ENCODE results near the gene TMSB10.
"Not testable (repeated sequence)": the region's sequence is repeated elsewhere in the genome, so short reads cannot be mapped to it uniquely, and the experiment has no call there.

The TMSB10 gene

DNA sequence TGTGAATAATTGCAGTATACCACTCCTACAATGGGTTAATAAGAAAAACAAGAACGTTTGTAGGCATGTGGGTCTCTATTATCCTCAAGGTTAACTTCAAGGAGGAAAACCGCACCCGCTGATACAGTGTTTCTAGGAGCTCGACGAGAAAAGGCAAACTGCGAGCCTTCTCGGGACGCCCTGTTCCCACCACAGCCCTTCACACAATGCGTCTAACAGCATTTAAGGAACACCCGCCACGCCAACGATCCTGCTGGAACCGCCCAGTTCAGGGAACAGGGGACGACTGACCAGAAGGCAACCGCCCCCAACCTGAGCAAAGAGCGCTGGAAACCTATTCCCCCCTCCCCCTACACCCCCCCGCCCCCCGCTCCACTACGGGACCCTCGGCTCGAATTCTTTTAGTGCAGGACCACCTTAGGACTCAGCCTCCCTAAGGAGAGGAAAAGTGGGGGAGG is 710 bp upstream of the TMSB10 start:
- no peak for DNase-seq

DNA sequence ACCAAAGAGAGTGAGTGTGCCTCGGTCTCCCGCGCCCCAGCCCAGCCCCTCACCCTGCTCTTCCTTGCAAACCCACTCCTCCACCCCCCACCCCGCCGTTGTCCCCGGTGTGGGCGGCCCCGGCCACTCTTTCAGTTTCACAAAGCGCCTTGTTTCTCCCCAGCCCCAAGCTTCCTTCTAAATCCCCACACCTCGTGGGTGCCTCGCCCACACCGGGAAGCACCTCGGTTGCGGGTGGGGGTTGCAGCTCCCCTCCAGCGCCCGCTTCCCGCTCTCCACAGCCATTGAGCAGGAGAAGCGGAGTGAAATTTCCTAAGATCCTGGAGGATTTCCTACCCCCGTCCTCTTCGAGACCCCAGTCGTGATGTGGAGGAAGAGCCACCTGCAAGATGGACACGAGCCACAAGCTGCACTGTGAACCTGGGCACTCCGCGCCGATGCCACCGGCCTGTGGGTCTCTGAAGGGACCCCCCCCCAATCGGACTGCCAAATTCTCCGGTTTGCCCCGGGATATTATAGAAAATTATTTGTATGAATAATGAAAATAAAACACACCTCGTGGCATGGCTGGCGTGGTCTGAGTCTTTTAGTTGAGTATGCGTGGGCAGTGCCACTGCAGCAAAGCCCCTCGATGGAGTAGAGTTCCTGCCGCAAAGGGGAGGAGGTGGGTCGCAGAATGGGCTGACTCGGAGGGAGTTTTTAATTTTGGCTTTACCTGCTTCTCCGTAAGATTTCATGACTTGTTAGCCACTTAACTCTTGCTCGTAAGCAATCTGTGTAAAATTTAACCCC is 848 bp downstream of the TMSB10 start:
- no peak for DNase-seq

DNA sequence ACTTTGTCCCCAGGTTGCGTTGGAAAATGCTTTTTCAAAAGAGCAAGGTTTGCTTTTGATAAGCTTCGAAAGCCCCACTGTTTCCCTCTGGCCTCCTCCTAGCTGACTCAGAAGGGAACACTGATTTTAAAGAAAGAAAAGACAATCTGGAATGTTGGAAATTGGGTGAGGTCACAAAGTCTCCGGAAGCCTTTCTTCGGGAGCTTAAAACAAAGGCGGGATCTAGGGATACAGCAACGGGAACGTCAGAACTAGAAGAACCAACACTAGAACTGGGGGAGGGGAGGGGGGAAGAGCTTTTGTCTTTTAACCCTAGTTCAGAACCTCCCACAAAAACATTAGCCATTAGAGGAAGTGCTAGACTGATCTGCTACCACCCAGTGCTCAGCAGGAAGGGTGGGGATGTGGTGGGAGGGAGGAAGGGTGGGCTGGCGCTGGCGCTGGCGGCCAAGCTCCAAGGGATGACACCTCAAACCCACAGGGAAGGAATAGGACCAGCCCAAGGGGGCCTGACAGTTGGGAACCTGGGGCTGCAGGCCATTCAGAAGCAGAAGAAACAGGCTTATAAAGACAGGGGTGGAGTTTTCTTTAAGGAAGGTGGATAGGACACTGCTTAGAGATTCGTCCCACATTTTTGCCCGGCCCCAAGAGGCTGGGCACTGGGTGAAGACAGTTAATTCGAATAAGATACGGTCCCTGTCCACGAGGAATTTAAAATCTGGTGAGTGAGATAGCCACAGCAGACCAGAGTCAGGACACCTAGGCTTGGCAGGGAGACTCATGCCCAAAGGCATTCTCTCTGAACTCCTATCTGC is 1.7 kb downstream of the TMSB10 start:
- DNase-seq, result no peak

DNA sequence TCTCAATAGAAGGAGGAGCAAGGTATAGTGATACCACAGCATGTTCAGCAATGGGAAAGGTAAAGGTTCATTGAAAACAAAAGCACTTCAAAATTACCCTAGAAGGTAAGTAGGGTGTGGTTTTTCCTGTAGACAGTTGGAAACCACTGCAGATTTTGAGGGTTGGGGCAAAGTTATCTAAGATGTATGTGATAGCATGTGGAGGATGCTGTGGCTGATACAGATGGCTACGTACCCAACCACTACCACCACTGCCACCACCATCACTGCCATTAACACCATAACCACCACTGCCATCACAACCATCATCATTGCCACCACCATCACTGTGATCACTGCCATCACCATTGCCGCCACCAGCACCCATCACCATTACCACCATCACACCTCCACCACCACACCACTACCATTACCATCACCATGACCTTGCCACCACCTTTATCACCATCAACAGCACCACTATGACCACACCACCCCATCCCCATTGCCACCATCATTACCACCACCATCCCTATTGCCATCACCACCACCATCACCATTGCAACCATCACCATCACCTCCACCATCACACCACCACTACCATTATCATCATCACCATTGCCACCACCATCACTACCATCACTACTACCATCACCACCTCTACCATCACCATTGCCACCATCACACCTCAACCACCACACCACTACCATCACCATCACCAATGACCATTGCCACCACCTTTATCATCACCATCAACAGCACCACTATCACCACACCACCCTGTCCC is 3.7 kb downstream of the TMSB10 start:
- DNase-seq, result no peak

DNA sequence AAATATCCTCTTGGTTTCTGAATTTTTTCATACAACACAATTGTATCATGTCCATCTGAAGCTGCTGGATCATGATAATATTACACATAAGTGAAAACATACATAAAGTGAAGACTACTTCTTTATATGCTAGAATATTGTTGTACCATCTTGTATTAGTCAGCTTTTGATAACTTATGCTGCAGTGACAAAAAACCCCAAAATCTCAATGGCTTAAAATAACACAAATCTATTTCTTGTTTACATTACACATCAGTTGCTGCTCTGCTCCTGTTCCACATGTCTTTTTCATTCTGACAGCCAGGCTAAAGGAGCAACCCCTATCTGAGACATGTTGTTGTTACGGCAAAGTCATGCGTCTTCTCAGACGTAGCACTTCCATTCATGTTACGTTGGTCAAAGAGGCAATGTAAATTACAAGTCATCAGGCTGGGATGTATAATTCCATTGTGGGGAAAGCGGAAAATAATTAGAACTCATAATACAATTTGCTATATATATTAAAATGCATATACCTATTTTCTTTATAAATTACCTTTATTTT is 5.8 kb downstream of the TMSB10 start:
- no peak for DNase-seq

DNA sequence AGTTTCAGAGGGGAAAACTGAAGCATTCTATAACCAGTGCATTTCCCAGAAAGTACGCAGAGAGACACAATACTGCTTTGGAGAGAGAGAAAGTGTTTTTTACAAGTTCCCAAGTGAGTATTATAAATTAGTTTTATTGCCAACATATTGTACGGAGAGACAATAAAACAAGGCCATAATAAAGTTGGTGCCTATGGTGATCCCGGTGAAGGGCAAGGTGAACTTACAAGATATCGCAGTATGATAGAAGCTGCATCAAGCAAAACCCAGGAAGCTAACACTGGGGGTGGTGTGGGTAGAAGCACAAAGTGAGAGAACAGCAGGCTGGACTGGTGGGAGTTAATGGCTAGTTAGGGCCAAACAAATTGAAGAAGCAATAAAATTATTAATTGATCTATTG is 7.5 kb downstream of the TMSB10 start:
- no peak for DNase-seq

DNA sequence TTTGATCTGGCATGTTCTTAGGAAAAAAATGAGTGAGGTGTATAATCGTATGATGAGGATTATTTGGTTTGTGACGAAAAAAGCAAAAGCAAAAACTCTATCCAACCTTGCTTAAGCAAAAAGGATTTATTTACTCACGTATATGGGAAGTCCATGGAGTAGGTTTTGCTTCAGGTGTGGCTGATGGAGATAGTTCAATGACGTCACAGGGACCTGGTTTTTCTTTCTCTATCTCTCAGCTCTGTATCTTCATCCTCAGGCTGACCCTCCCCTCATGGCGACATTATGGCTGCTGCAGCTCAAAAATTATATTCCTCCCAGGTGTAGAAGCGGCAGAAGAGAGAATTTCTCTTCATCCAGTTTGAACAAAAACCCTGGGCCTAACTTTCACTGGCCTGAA is 8.9 kb downstream of the TMSB10 start:
- DNase-seq, result no peak

DNA sequence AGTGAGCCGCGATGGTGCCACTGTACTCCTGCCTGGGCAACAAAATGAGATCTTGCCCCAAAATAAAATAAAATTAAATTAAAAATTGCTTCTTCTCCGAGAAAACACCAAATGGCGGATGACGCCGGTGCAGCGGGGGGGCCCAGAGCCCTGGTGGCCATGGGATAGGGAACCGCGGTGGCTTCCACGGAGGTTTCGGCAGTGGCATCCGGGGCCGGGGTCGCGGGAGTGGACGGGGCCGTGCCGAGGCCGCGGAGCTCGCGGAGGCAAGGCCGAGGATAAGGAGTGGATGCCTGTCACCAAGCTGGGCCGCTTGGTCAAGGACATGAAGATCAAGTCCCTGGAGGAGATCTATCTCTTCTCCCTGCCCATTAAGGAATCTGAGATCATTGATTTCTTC is 10.2 kb downstream of the TMSB10 start:
- DNase-seq, result not testable (repeated sequence)

DNA sequence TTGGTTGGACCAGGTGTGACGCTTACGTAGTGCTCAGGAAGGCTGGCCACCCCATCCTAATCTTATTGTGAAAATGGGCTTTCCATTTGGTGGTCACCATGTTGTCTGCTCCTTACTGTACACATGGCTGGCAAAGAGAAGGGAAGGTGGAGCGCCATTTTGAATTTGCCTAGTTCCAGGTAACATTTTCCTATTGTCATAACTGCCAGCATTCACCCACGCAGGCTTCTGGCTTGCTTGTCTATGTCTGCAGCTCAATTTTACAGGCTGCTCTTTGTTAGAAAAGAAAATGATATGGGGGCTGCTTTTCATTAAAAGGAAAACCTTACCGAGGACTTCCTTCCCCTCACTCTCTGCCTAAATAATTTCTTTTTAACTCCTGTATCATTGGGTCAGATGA is 12.4 kb downstream of the TMSB10 start:
- DNase-seq, result not testable (repeated sequence)

DNA sequence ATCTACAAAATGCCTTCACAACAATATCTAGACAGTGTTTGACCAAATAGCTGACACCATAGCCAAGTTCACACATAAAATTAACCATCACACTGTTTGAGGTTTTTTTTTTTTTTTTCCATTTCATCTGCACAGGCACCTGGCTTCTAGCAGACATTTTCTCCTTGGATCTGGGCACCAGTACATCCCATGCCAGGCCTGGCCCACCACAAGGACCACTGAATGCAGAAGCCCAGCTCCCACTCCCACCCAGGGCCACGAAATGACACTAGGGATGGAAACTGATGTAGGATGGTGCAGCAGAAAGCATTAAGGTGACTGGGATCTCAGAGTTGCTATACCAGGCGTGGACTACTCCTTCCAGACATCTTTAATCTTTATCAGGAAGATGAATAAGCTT is 13.0 kb downstream of the TMSB10 start:
- no peak for DNase-seq

DNA sequence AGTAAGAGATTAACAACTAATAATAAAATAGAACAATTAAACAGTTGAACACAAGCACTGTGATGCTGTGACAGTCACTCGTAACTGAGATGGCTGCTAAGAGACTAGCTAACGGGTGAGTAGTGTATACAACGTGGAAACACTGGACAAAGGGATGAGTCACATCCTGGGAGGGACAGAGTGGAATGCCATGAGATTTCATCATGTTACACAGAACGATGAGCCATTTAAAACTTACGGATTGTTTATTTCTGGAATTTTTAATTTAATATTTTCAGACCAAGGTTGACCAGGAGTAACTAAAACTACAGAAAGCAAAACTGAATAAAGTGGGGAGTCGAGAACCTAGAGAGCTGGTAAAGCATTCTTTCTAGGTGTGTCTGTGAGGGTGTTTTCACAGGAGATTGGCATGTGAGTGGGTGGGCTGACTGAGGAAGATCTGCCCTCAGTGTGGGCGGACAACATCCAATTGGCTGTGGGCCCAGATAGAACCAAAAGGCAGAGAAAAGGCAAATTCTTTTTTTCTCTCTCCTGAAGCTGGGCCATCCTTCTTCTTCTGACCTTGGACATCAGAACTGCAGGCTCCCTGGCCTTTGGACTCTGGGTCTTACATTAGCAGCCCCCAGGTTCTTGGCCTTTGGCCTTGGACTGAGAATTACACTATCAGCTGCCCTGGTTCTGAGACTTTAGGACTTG is 14.6 kb downstream of the TMSB10 start:
- no peak for DNase-seq

DNA sequence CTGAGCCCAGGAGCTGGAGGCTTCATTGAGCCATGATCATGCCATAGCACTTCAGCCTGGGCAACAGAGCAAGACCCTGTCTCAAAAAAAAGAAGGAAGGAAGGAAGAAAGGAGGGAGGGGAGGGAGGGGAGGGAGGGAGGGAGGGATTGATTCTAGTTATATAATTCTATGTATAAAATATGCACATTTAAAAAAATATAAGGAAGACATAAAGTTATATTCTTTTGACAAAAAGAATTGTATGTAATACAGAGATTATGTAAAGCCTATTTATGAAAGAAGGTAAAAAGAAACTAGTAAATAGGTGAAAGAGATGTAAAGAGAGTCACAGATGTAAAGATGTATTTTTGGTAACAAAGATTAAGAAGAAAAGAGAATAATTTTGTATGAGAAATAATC is 17.6 kb downstream of the TMSB10 start:
- DNase-seq, result no peak

DNA sequence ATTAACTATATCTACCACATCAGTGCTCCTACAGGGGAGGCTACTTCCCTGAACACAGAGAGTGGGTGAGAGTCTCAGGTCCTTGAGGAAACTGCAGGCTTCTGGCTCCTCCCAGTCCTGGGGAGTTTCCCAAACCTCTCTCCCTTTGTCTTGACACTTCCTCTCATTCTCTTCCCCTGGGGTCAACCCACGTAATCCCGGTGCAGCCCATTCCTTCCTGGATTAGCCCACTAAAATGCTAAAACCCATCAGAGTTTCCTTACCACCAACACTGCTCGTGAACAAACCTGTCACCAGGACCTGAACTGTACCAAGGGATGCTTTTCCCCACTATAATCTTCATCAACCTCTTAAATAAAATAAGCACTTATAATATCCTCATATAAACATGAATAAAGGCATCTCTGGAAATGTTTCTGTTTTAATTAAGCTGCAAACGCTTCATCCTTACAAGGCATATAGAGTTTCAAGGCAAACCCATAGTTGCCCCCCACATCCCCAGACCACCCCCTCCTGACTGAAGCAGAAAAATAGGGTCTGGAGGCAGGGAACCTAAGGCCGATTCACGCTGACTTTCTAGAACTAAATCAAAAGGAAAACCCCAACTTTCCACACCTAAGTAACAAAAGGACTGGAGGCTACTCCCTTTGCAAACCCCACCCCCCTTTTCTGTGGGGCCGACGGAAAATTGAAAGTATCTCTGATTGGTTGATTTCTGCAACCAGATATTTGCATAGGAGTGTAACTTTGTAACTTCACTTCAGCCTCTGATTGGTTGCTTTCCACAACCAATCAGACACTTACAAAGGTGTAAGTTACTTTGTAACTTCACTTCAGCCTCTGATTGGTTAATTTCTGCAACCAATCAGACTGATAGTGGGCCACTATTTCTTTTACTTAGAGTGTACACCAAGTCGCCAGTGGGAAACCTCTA is 19.0 kb downstream of the TMSB10 start:
- DNase-seq, result no peak

DNA sequence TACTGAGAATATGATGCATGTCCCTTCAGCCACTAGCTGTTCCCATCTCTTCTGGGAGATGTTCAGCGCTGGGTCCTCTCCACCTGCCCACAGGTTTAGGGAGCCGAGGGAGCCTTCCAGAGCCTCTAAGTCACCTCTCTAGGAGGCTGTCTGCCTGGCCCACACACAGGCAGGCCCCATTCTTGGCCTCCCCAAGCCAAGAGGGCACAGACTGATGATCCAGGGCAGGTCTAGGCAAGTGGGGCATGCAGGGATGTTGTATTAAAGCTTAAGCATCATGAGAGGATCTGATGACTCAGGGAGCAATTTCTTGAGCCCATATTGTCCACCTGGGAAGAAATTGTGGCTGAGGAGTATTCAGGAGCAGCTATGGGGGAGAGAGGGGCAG is 19.9 kb downstream of the TMSB10 start:
- no peak for DNase-seq

DNA sequence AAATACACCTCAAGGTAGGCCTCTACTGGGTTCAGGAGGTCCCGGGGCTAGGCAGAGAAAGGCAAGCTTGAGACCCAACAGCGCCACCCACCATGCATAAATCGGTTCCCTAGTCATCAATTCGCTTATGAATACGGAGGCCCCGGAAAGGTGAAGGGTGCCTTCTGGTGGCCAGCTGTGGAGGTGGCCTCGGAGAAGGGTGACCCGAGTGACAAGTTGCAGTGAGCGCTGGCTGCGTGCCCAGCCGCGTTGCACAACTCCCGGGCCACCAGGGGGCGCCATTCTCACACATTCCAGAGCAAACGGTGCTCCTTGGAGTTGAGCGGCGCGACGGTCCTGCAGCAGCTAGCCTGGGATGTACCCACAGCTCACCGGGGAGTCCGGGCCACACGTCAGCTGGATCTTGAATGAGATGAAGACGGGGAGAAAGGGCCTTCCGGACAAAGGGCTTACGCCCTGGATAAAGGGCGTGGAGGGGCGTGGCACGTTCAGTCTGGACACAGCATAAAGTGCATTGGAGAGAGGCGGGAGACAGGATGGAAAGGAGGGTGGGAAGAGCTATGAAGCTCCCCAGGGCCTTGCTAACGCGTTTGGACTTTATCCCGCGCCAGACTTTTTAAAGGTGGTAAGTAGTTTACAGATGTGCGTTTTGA is 20.4 kb downstream of the TMSB10 start:
- DNase-seq, result peak; percentile 72

DNA sequence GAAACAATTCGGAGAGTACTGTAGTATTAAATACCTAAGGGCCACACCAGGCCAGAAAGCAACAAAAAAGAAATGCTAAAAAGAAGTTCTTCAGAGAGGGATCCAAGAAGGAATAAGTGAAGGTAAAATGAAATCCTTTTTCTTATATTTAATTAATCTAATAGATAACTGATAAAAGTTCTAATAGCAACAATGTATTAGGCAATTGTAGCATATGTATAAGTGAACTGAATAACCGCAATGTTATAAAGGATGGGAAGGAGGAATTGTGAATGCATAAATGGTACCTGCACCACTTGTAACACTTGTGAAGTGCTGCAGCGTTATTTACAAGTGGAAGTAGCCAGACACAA is 21.8 kb downstream of the TMSB10 start:
- DNase-seq, result no peak

DNA sequence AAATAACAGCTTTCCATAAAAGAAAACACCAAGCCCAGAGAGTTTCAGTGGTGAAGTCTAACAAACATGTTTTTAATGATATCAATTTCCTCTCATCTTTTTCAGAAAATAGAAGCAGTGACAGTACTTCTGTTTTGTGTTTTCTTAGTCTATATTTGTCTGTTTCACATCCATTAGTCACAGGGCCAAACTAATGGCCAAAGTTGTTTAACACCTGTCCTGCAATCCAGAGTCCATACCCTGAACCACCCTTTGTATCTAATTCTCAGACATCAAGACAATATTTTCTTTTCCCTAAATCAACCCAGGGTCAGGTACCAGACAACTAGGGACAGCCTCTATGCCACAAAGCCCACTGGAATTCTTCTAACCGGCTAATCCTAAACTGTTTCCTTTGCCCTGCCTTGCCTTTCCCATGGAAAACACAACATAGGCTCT is 25.9 kb downstream of the TMSB10 start:
- no peak for DNase-seq

DNA sequence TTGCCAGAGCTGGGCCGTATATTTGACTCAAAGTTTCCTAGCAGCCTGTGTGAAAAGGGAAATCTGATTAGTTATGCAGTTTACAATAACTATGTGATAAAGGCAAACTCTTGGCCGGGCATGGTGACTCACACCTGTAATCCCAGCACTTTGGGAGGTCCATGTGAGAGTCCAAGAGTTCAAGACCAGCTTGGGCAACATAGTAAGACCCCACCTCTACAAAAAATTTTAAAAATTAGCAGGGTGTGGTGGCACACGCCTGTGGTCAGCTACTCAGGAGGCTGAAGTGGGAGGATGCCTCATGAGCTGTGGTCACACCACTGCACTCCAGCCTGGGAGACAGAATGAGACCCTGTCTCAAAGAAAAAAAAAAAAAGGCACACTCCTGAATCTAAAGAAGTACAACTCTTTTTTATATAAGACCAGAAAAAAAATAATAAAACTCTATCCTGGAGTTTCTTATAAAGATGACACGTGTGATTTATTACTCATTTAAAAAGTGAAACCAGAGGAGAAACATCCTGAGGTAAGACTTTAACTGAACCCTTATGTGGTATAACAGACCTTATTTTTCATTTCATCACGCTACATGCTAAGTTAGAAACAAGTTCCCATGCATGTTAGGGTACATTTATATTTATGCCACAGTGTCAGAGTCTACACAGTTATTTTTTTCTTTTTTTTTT is 32.9 kb downstream of the TMSB10 start:
- DNase-seq, result no peak

DNA sequence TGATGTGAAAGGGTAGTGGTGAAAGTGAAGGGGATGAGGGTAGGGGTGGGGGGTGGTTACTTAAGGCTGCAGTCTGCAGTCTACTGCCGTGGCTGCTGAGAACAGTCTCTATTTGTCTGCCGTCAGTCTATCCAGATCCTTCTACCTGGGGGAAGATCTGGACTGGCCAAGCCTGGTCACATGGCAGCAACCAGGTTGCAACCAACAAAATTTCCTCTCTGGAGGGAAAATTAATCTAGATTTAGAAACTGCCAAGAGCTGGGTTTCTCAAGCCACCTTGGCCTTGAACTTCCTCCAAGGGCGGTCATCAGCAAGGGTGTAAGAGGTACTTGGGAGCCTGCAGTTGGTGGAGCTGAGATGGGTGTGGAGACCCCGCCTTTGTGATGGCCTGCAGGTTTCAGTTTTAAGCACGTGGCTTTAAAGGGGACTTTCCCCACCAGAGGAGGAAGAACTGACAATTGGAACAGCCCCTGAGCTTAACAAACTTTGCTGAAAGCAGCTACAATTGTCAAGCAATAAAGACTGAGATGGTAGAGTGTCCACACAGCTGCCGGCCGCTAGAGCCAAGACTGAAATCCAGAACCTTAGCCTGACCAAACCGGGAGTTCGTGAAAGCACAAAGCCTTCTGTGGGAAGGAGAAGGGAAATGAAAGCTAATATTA is 34.1 kb downstream of the TMSB10 start:
- DNase-seq, result no peak

DNA sequence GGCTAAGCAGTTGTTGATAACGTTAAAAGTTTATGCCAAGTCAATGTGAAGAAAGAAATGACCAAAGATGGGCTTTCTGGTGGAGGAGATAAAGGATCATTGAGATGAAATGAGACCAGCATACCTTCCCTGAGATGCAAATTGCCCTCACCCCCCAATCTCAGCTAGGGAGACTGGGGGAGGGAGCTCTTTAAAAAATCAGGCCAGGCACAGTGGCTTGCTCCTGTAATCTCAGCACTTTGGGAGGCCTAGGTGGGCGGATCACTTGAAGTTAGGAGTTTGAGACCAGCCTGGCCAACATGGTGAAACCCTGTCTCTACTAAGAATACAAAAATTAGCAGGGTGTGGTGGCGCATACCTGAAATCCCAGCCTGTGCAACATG is 34.6 kb downstream of the TMSB10 start:
- DNase-seq, result no peak

Measured in NCI-H748 treated with DMSO at 0.1 percent for 48 hours (cell line).